Suprapubic skin (tissue), 4 donors: Measurements from ENCODE around the gene SYT2. TPM values are rescaled to one million over a fixed set of nuclear protein-coding genes. Genes with fewer than 3 reads are reported as not detected.
"Not testable (repeated sequence)": the region's sequence is repeated elsewhere in the genome, so short reads cannot be mapped to it uniquely, and the experiment has no call there.

Experiments
- DNase-seq, 2 donors: peaks; one replicate each; pipeline ENCODE4 v3.0.0-alpha.2; 2019; ENCODE audit warnings: low spot score in 2 of 2
- H3K27ac ChIP-seq: fragments of 200-600 bp; sonication (generic); one replicate; pipeline ENCODE4 v1.5.1; 2019
- H3K27me3 ChIP-seq: fragments of 200-600 bp; sonication (generic); one replicate; pipeline ENCODE4 v1.5.1; 2019
- H3K36me3 ChIP-seq: fragments of 200-600 bp; sonication (generic); one replicate; pipeline ENCODE4 v1.5.1; 2019
- H3K4me1 ChIP-seq: fragments of 200-600 bp; sonication (generic); one replicate; pipeline ENCODE4 v1.5.1; 2019
- H3K4me3 ChIP-seq: fragments of 200-600 bp; sonication (generic); one replicate; pipeline ENCODE4 v1.5.1; 2019; ENCODE audit warnings: mild to moderate bottlenecking
- H3K9me3 ChIP-seq: fragments of 200-600 bp; sonication (generic); one replicate; pipeline ENCODE4 v1.5.1; 2019
- EP300 ChIP-seq: sonication (generic); formaldehyde crosslinking; IDR thresholded peaks from one replicate; pipeline ENCODE4 v1.6.1; 2017; ENCODE audit warnings: antibody characterized with exemption
- POLR2A ChIP-seq, 2 donors: fragments of 450-650 bp; IDR thresholded peaks; one replicate each; pipeline ENCODE4 v1.6.1; 2017; ENCODE audit warnings: antibody characterized with exemption in 2 of 2, mild to moderate bottlenecking in 2 of 2, moderate library complexity in 2 of 2
- POLR2AphosphoS5 ChIP-seq, 3 donors: sonication (generic); formaldehyde crosslinking; IDR thresholded peaks; one replicate each; pipeline ENCODE4 v1.6.1; 2017; ENCODE audit warnings: antibody characterized with exemption in 3 of 3
- WGBS: methylation state at CpG from one replicate; pipeline ENCODE4 v1.1.5; 2018; 5-methylcytosine and 5-hydroxymethylcytosine counted together
- total RNA-seq, 4 donors: library from RNA; depleted of rRNA; stranded (reverse); fragments of >200 nt; gene quantifications; one replicate each; pipeline ENCODE4 v1.1.0, GENCODE V29; 2016
- TF ChIP-seq, protein P1 (sequence below), 2 donors: fragments of 200-600 bp in 1 of 2; fragments of 450-650 bp in 1 of 2; sonication (generic) in 1 of 2; IDR thresholded peaks; one replicate each; pipeline ENCODE4 v1.5.1; 2016 to 2019; ENCODE audit warnings: antibody characterized with exemption in 2 of 2, mild to moderate bottlenecking in 1 of 2, moderate library complexity in 1 of 2

SYT2 gene
- total RNA-seq, 4 donors from 2014 or later: 0.11 TPM; not detected in 3

DNA sequence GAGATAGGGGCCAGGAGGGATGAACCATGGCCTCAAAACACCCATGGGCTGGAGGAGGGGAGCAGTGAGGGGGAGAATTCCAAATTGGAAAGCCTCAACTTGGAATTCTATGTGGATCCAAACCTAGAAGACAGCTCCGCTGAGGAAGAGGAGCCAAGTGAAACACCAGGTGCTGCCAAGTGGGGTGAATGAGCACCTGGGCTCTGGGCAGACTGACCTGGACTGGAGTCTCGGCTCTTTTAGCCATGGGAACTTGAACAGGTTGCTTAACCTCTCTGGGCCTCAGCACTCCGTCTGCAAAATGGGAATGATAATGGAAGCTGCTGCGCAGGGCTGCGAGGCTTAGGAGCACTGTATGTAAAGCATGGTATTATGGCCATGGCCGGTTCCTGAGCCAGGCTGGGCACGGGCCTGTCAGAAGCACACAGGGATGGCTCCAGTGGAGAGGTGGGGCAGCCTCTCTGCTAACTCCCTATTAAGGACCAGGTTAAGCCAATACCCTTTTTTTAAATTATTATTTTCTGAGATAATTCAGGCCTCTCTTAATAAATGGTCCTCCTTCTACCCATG is 81.5 kb downstream of the SYT2 start:
- Histone ChIP-seq H3K27me3 (peaks cover 25% of the 10 kb centered on the region), H3K9me3 (no peaks in the 10 kb centered on the region), H3K4me1 (no peaks in the 10 kb centered on the region), H3K36me3 (no peaks in the 10 kb centered on the region), H3K4me3 (no peak overlapping the region), H3K27ac (no peak overlapping the region)
- no peak for DNase-seq
- TF ChIP-seq EP300: no peak
- TF ChIP-seq POLR2A (IDR thresholded peaks at IDR 0.05): no peak
- no peak for TF ChIP-seq POLR2AphosphoS5 (IDR thresholded peaks at IDR 0.05)
- TF ChIP-seq, protein P1, sequence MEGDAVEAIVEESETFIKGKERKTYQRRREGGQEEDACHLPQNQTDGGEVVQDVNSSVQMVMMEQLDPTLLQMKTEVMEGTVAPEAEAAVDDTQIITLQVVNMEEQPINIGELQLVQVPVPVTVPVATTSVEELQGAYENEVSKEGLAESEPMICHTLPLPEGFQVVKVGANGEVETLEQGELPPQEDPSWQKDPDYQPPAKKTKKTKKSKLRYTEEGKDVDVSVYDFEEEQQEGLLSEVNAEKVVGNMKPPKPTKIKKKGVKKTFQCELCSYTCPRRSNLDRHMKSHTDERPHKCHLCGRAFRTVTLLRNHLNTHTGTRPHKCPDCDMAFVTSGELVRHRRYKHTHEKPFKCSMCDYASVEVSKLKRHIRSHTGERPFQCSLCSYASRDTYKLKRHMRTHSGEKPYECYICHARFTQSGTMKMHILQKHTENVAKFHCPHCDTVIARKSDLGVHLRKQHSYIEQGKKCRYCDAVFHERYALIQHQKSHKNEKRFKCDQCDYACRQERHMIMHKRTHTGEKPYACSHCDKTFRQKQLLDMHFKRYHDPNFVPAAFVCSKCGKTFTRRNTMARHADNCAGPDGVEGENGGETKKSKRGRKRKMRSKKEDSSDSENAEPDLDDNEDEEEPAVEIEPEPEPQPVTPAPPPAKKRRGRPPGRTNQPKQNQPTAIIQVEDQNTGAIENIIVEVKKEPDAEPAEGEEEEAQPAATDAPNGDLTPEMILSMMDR (IDR thresholded peaks at IDR 0.05): no peak
- 80% methylated on average over 7 of the region's 7 CpGs for WGBS

DNA sequence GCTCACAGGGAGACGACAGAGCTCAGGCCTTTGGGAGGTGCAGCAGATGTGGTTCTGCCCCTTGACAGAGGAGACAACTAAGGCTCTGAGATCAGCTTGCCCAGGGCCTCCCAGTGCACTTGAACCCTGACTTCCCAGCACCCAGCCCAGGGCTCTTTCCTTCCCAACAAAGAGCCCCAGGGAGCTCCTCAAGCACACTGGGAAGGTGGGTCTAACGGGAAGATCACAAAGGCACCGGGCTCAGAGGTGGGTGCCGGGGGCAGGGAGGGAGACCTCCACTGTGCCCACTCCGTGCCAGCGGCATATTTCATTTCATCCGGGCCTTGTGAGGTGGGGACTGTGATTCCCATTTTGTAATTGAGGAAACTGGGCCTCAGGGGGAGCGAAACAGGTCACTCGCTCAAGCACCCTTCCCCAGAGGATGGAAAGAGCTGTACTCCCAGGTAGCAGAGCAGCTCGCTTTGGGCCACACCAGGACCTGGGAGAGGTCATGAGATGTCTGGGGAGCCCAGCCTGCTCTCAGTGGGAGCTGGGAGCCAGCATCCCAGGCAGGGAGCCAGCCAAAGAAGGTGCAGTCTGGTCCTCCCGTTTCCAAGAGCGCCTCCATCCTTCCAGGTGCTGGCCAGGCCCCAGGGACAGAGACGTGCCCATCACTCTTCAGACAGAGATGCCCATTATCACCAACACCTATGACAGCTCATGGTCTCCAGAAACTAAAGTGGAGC is 82.3 kb downstream of the SYT2 start:
- no peaks in the 10 kb centered on the region for H3K36me3 ChIP-seq

GRCh38 chr1:202627036-202627435 is 83.2 kb downstream of the SYT2 start:
- peaks cover 22% of the 10 kb centered on the region for H3K27me3 ChIP-seq
- H3K9me3 ChIP-seq, H3K36me3 ChIP-seq, H3K27ac ChIP-seq, H3K4me1 ChIP-seq, H3K4me3 ChIP-seq, DNase-seq: not testable (repeated sequence)
- 71% methylated on average over 3 of the region's 7 CpGs for WGBS

More for the DNA sequence above, 82.3 kb downstream of the SYT2 start:
- DNase-seq: no peak
- TF ChIP-seq POLR2A (IDR thresholded peaks at IDR 0.05) (no peak), POLR2AphosphoS5 (IDR thresholded peaks at IDR 0.05) (no peak), EP300 (no peak)
- TF ChIP-seq, protein P1 (IDR thresholded peaks at IDR 0.05): no peak
- Histone ChIP-seq H3K4me1 (no peaks in the 10 kb centered on the region), H3K27me3 (peaks cover 25% of the 10 kb centered on the region), H3K27ac (no peak overlapping the region), H3K9me3 (no peaks in the 10 kb centered on the region), H3K4me3 (no peak overlapping the region)
- WGBS: 81% methylated on average over 7 of the region's 13 CpGs

- no peaks in the 10 kb centered on the region for H3K4me1 ChIP-seq
- no peak overlapping the region for H3K4me3 ChIP-seq
- H3K36me3 ChIP-seq: no peaks in the 10 kb centered on the region
- WGBS: 35% methylated on average over 24 of the region's 28 CpGs
- peaks cover 11% of the 10 kb centered on the region for H3K27me3 ChIP-seq
- no peaks in the 10 kb centered on the region for H3K9me3 ChIP-seq
- no peak overlapping the region for H3K27ac ChIP-seq
- DNase-seq: no peak
- TF ChIP-seq POLR2A (IDR thresholded peaks at IDR 0.05): no peak
- TF ChIP-seq, protein P1 (IDR thresholded peaks at IDR 0.05): peak; percentile 17 to 66
Measured at GRCh38 chr1:202625416-202626360, 84.6 kb downstream of the SYT2 start.

DNA sequence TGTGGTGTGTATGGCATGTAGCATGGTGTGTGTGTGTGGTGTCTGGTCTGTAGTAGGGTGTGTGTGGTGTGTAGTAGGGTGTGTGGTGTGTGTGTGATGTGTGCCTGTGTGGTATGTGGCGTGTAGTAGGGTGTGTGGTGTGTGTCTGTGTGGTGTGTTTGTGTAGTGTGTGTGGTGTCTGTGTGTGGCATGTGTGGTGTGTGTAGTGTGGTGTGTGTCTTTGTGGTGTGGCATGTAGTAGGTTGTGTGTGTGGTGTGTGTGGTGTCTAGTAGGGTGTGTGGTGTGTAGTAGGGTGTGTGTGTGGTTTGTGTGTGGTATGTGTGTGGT is 85.5 kb downstream of the SYT2 start:
- Histone ChIP-seq H3K4me1 (no peaks in the 10 kb centered on the region), H3K36me3 (no peaks in the 10 kb centered on the region), H3K27ac (no peak overlapping the region), H3K9me3 (no peaks in the 10 kb centered on the region), H3K4me3 (no peak overlapping the region), H3K27me3 (peaks cover 6% of the 10 kb centered on the region)
- DNase-seq: no peak
- WGBS: 48% methylated on average over 1 of the region's 1 CpG
- no peak for TF ChIP-seq EP300
- no peak for TF ChIP-seq POLR2AphosphoS5 (IDR thresholded peaks at IDR 0.05)
- no peak for TF ChIP-seq POLR2A (IDR thresholded peaks at IDR 0.05)
- TF ChIP-seq, protein P1 (IDR thresholded peaks at IDR 0.05): no peak
